ENCODE data around the gene NYNRIN.
"Not testable (repeated sequence)": the region's sequence is repeated elsewhere in the genome, so short reads cannot be mapped to it uniquely, and the experiment has no call there.

NYNRIN gene

DNA sequence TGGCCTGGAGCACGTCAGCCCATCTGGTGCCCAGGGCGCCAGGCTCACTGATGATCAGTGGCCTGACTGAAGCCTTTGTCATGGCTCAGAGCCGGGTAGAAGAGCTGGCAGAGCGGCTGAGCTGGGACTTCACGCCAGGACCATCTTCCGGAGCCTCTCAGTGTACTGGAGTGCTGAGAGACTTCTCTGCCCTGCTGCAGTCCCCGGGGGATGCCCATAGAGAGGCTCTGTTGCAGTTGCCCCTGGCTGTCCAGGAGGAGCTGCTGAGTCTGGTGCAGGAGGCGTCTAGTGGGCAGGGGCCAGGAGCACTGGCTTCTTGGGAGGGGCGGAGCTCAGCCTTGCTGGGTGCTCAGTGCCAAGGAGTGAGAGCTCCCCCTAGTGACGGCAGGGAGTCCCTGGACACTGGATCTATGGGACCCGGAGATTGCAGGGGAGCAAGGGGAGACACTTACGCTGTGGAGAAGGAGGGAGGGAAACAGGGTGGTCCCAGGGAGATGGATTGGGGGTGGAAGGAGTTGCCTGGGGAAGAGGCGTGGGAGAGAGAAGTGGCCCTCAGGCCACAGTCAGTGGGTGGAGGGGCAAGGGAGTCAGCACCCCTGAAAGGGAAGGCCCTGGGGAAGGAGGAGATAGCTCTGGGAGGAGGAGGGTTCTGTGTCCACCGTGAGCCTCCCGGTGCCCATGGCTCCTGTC, 32.9 kb downstream of the NYNRIN start:
- peak; percentile 97 for DNase-seq (ENCODE audit: low spot score)

DNA sequence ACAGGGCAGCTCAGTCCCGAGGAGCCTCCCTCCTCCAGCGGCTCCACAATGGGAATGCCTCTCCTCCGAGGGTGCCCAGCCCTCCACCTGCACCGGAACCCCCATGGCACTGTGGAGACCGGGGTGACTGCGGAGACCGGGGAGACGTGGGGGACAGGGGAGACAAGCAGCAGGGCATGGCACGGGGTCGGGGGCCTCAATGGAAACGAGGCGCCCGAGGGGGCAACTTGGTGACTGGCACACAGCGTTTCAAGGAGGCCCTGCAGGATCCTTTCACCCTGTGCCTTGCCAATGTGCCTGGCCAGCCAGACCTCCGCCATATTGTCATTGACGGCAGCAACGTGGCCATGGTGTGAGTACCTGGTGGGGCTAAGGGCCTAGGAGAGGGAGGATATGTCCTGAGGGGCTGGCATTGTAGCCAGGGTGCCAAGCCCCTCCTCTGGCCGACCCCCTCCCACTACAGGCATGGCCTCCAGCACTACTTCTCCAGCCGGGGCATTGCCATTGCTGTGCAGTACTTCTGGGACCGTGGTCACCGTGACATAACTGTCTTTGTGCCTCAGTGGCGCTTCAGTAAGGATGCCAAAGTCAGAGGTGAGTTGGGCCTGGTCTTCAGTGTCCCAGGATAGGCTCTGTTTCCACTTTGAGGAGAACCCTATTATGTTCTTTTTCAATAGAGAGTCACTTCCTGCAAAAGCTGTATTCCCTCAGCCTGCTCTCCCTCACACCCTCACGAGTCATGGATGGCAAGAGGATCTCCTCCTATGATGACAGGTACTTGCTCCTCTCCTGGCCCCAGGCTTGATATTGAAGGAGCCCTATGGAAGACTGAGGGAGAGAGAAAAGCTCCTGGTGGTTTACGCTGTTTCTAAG, 33.7 kb downstream of the NYNRIN start:
- DNase-seq (ENCODE audit: low spot score) = peak; percentile 0

DNA sequence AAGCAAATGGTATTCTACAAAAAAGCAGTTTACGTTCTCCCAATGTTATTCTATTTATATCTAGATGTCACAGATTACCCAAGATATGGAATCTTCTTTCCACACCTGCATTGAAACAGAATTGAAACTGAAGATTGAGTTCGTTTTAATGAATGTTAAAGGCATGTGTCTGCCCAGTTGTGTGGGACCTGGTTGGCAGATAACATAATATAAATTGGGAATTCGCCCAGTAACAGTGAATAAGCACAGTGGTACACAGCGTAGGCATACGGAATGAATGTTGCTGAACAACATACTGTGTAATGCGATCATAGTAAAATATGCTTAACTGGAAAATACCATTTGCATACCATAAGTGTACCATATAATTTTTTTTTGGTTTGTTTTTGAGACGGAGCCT, 35.2 kb downstream of the NYNRIN start:
- no peak for DNase-seq (ENCODE audit: low spot score)

DNA sequence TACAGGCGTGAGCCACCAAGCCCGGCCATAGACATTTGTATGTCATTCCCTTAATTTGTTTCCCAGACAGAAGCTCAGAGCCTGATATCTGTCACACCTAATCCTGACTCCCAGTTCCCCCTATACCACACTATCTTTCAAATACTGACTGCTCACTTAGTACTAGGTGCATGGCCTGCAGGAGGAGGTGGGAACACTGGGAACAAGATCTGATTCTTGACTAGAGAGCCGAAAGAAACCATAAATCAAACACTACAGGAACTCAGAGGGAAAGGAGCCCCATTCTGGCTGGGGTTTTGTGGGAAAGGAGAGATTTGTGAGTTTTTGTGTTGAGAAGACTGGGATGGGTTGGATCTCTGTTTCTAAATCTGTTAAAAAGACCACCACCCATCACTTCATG, 35.9 kb downstream of the NYNRIN start:
- DNase-seq (ENCODE audit: low spot score) = no peak

DNA sequence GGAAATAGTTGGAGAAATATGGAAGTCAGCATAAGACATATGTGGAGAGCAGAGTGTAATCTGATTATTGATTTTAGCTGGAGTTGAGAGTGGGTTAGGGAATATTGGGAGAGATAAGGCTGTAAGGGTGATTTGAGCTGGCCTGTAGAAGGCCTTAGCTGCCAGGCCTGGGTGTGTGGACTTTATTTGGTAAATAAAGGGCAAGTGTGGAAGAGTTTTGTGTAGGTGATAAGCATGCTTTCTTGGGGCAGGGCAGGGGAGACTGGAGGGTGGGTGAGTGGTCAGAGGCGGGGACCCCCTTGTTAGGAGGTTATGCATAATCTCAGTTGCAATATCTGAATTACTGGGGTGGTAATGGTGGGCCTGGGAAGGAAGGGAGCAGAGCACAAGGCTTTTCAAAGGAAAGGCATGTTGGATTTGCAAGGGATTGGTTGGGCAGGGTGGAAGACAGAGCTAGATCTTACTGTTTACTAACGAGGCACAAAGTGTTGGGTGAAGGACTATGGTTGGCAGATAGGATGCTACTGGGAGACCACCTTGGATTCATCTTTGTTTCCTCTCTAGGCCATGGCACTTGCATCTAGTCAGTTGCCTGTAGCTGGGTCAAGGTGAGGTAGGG, 36.5 kb downstream of the NYNRIN start:
- DNase-seq (ENCODE audit: low spot score) = no peak

DNA sequence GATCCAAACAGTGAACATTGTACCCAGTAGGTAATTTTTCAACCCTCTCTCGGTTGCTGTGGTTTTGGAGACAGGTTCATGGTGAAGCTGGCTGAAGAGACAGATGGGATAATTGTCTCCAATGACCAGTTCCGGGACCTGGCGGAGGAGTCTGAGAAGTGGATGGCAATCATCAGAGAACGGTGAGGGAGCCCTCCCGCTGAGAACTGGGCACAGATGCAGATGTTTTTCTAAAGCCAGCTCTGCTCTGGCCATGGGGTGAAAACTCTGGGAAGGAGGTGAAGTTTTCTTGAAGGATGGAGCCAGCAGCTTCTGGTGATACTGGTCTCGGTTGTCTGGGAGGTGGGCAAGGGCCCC, 37.2 kb downstream of the NYNRIN start:
- peak; percentile 1 for DNase-seq (ENCODE audit: low spot score)

DNA sequence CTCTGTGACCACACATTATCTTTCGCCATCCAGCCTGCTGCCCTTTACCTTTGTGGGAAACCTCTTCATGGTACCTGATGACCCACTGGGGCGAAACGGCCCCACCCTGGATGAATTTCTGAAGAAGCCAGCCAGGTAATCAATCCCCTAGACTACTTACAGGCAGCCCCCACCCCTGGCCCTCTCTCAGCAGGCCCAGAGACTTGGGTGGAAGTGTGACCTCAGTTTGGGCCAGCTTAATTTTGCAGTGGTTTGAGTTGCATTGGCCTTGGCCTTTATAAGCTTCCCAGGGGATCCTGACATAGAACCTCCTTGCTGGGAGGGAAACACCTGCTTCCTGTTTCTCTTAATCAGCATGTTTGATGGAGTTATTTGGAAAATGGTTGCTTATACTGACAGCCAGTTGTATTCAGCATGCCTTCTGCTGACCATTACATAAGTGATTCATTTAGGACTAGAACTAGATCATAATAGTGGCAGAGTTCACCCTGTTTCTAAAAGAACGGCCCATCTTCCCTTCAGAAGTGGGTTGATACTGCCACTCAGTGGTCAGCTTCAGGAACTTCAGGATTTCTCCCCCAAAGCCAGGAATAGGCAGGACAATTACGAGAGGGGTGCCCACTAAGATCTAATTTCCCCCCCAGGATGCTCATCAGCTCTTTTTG, 37.7 kb downstream of the NYNRIN start:
- peak; percentile 89 for DNase-seq (ENCODE audit: low spot score)

DNA sequence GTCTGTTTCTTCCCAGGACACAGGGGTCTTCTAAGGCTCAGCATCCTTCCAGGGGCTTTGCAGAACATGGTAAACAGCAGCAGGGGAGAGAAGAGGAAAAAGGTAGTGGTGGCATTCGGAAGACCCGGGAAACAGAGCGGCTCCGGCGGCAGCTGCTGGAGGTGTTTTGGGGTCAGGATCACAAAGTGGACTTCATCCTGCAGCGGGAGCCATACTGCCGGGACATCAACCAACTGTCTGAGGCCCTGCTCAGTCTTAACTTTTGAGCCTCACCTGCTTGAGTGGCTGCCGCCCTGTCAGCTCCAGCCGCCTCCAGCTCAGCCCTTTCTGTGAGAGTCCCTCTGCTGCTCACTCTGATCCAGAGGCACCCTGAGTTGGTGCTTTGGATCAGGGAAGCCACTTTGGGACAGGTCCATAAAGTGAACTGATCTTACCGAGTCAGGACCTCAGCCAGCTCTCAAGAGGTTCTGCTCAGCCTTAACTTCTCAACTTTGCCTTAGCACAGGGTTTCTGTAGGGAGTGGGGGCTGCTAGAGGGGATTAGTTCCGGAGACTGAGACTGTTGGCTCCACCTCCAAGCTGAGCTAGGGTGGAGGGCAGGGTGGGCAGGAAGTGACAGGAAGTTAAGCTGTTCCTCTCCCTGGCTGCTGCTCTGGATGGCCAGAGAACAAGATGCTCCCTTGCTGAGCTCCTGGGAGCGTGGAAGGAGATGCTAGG, 38.4 kb downstream of the NYNRIN start:
- DNase-seq (ENCODE audit: low spot score) = no peak

DNA sequence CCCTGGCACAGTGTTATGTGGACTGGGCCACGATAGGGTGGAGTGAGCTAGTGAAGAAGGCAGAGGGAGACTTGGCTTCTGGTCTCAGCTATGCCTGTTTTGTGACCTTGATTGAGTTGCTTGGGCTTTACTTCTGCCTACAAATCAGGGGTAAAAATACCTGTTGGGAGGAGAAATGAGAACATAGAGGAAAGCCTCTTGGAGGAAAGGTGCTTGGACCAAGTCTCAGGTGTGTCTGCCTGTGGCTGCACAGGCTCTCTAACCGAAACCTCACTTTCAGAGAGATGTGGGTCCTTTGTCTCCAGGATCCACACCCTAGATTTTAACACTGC, 38.9 kb downstream of the NYNRIN start:
- DNase-seq (ENCODE audit: low spot score) = no peak

DNA sequence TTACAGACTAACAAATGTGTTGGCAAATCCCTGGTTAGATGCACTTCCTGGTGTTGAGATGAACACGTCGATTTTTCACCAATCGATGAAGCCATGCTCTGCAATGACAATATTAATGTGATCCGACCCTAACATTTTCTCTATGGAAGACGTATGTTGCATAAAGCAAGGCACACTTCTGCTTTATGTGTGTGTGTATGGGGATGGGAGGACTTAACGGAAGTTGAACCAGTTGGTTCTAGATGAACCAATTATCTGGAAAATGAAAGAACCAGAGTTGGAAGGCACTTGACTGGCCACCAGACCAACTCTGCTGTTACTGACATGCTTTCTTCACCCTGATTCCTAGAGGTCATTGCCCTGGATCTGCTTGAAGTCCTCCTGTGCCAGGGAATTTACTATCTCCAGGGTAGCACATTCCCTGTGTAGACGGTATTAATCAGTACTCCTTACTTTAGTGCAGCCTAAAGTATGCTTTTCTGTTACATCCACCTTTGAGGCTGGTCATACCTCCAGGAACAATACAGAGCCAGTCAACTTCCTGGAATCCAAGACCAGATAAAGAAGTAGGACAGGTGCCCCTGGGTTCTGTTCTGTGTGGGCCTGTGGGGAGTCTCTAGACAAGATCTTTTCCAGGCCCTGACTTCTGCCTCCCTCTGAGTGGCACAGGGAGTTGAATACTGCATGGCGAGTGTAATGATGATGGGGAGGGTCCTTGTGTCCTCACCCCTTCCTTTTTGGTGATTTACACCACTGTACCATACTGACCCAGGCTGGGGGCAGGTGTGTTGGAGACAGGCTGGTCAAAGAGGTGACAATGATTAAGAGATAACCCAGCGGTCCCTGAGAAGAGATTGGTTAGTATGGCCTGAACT, 39.7 kb downstream of the NYNRIN start:
- no peak for DNase-seq (ENCODE audit: low spot score)

DNA sequence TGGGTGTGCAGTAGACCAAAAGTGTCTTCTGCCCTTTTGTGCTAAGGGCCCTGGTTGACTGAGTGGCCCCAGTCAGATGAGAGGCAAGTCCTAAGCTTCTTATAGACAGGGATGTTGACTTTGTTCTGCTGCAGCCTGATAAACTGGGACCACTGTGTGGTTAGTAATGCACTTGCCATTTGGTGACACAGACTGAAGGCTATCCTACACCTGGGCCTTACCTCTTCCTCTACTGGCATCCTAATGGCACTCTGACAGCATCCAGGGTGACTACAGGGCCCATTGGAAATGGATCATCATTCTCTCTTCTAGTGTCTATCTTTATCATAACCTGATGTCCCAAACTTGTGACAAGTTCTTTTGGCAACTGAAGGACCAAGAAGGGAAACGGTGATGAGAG, 40.5 kb downstream of the NYNRIN start:
- DNase-seq (ENCODE audit: low spot score) = no peak

DNA sequence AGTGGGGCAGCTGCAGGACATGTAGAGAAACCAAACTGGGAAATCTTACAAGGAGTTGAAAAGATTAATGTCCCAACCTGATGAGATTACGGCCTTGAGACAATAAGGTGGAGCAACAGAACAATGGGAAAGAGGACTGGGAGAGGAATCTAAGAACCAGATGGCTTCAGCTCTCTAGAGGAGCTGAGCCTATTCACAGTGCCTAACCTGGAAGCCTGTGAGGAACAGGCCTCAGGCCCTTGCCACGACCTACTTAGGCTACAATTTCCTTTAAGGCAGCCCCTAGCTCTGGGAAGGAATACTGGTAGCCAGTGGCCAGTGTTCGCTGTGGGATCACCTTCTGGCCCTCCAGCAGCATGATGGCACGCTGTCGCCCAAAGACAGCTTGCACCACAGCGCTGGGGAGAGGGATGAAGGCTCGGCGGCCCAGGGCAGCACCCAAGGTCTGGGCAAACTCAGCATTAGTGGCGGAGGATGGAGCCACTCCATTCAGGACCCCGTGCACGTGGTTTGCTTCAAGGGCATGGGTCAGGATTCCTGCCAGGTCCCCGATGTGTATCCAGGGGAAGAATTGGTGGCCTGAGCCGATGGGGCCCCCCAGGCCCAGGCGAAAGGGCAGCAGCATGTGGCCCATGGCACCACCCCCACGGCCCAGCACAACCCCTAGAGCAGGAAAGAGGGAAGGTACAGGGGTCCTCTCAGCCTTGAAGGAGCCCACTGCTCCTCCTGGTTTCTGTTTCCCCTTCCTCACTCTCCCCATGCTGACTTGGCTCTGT, 41.2 kb downstream of the NYNRIN start:
- no peak for DNase-seq (ENCODE audit: low spot score)

DNA sequence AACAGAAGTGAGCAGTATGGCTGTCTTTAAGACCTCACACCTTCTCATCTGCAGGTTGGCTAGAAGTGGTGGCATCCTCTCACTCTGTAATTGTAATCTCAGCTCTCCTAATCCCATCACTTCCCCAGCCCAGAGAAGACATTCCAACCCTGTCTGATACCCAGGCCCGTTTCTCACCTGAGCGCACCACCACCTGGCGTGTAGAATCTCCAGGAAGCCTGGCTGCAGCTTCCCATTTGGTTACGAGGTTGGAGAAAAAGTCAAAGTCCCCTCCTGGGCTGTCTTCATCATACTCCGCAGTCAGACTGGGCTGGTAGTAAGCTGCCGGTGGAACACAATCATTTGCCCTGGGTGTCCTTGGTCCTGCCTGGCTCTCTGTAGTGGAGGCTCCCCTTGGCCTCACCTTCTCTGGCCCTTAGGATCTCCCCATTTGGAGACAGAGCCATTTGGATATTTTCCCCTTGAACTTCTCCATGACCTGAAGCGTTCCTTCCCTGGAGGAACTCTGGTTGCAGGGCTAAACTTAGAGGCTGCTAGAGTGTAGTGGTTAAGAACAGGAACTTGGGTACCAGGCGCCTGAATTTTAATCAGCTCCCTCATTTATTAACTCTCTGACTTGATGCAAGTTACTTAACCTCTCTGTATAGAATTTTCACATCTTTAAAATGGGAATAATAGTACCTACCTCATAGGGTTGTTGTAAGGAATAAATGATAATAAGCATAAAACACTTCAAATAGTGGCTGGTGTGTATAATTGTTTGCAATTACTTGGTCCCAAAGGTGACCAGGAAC, 42.0 kb downstream of the NYNRIN start:
- no peak for DNase-seq (ENCODE audit: low spot score)

DNA sequence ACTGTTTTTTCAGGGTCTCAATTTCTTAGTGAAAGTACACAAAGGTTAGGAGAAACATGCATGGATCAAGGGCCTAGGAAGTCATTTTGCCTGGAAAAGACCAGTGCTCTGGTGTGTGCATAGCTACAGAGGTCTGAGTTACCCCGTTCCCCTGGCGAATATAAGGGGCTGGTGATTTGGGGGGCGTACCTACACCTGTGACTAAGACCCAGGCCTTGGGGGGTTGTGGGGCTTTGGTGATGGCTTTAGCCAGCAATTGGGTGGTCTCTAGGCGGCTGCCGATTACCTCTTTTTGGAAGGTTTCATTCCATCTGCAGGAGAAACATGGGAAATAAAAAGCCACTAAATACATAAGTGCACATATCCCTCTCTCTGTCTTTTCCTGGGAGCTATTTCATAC, 42.7 kb downstream of the NYNRIN start:
- no peak for DNase-seq (ENCODE audit: low spot score)

DNA sequence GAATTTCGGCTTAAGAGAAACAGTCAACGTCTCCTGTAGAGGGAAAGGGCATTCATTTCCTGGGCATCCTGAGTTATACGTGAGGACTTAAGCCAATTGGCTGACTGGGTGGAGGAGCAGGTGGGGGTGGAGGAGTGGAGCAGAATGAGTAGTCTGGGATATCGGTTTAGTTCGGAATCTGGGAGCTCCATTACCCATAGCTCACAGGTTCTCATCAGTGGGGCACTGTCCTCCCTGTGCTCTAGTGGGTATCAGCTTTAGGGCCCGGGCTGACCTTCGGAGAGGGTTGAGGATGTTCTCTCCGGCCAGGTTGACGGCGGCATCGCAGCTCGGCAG, 43.1 kb downstream of the NYNRIN start:
- DNase-seq (ENCODE audit: low spot score) = no peak

DNA sequence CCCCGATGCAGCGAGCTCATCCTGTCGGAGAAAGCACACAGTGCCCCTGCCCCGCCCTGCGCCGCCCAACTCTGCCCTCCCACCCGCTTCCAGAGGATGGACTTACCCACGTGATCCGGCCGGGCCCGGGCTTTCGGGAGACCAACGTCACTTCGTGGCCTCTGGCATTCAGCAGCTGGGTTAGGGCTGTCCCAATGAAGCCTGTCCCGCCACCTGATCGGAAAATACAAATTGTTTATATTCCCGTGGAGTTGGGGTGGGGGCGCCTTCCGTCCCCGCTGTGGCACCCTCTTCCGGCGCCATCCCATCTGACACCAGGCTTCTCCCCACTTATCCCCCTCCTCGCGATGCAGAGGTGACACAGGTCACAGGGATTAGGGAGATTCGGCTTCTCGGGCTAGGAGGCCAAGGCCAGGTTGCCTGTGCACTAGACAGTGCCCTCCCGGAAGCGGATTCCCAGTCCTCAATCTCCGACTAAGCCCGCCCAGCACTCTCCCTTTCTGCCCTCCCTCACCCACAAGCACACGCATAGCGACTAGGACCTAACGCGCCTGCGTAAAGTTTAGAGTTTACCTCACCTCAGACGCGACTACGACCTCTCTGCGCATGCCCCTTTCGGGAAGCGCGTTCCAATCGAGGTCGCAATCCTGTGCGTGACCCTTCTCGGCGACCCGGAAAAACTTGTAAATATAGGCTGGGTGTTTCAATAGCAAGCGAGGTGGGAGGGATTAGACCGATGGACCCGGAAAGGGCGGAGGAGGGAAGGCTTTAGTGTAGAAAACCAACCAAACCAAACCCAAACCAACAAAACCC, 43.6 kb downstream of the NYNRIN start, which contains the start of gene SDR39U1:
TSS of gene SDR39U1 (minus strand) at position 537 of the 813 bp plus-strand sequence. CDS start at position 530, 7 bp downstream.
- DNase-seq (ENCODE audit: low spot score) = peak; percentile 99

DNA sequence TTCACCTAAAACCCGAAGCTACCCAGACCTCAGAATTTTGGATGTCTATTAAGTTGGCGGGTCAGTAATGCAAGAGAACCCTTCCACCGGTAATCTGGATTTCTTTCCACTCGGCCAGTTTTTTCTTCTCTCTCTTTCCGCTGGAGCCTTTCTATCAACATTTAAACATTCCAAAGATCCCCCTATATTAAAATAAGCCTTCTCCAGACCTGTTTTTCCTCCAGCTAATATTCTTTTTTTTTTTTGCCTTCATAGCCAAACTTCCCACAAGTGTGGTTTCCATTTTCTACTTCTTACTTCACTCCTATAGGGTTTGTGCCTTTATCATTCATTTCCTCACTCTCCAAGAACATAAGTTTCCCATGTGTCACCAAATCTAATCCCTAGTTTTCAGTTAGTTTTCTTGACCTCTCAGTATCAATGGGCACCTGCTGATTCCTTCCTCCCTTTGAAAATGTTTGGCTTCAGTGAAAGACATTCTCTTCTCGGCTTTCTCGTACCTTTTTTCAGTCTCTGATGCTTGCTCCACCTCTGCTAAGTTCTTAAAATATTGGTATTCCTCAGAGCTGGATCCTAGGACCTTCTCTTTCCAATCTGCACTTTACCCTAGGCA, 44.4 kb downstream of the NYNRIN start:
- DNase-seq (ENCODE audit: low spot score) = no peak

DNA sequence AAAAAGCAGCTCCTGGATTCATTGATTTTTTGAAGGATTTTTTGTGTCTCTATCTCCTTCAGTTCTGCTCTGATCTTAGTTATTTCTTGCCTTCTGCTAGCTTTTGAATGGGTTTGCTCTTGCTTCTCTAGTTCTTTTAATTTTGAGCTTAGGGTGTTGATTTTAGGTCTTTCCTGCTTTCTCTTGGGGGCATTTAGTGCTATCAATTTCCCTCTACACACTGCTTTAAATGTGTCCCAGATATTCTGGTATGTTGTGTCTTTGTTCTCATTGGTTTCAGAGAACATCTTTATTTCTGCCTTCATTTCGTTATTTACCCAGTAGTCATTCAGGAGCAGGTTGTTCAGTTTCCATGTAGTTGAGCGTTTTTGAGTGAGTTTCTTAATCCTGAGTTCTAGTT, 52.0 kb downstream of the NYNRIN start:
- not testable (repeated sequence) for DNase-seq (ENCODE audit: low spot score)
